Anterior cingulate cortex (tissue), 58 donors: ENCODE data around the gene SNTN.

ENCODE experiments used
- DNase-seq, 58 donors: peaks; one replicate each; lab custom pipeline; 2025; lab: John Stamatoyannopoulos, UW

Gene SNTN

GRCh38 chr3:63670544-63670943, 18.1 kb downstream of the SNTN start:
- DNase-seq: no peak

- no peak for DNase-seq
Measured at GRCh38 chr3:63673111-63673510, 20.6 kb downstream of the SNTN start.

GRCh38 chr3:63674586-63674985, 22.1 kb downstream of the SNTN start:
- DNase-seq: peak in 15 of 58 donors; percentile 1 to 41 (median 2)

- DNase-seq: no peak
Measured at GRCh38 chr3:63679186-63679585, 26.7 kb downstream of the SNTN start.

GRCh38 chr3:63684081-63684480, 31.6 kb downstream of the SNTN start:
- DNase-seq: no peak

GRCh38 chr3:63685340-63685739, 32.9 kb downstream of the SNTN start:
- no peak for DNase-seq

- DNase-seq: no peak
Measured at GRCh38 chr3:63687278-63688225, 35.1 kb downstream of the SNTN start.

GRCh38 chr3:63689285-63689684, 36.8 kb downstream of the SNTN start:
- DNase-seq: no peak

- no peak for DNase-seq
Measured at GRCh38 chr3:63693351-63693750, 40.9 kb downstream of the SNTN start.

GRCh38 chr3:63705092-63705645, 52.7 kb downstream of the SNTN start:
- DNase-seq: no peak

GRCh38 chr3:63706321-63707085, 54.0 kb downstream of the SNTN start:
- peak in 4 of 58 donors; percentile 0 to 8 (median 6) for DNase-seq

GRCh38 chr3:63707731-63708130, 55.3 kb downstream of the SNTN start:
- no peak for DNase-seq

- DNase-seq: no peak
Measured at GRCh38 chr3:63709576-63709975, 57.1 kb downstream of the SNTN start.
